ENCODE results near the gene TPRG1L.

DNA sequence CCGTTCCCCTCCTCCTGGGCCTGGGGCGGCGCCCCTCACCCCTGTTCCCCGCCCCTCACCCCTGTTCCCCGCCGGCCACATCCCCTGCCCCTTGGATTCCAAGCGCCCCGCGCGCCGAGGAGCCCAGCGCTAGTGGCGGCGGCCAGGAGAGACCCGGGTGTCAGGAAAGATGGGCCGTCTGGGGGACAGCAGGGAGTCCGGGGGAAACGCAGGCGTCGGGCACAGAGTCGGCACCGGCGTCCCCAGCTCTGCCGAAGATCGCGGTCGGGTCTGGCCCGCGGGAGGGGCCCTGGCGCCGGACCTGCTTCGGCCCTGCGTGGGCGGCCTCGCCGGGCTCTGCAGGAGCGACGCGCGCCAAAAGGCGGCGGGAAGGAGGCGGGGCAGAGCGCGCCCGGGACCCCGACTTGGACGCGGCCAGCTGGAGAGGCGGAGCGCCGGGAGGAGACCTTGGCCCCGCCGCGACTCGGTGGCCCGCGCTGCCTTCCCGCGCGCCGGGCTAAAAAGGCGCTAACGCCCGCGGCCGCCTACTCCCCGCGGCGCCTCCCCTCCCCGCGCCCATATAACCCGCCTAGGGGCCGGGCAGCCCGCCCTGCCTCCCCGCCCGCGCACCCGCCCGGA, 27.2 kb downstream of the TPRG1L start, which contains the start of gene TP73:
- TF ChIP-seq, protein P1, sequence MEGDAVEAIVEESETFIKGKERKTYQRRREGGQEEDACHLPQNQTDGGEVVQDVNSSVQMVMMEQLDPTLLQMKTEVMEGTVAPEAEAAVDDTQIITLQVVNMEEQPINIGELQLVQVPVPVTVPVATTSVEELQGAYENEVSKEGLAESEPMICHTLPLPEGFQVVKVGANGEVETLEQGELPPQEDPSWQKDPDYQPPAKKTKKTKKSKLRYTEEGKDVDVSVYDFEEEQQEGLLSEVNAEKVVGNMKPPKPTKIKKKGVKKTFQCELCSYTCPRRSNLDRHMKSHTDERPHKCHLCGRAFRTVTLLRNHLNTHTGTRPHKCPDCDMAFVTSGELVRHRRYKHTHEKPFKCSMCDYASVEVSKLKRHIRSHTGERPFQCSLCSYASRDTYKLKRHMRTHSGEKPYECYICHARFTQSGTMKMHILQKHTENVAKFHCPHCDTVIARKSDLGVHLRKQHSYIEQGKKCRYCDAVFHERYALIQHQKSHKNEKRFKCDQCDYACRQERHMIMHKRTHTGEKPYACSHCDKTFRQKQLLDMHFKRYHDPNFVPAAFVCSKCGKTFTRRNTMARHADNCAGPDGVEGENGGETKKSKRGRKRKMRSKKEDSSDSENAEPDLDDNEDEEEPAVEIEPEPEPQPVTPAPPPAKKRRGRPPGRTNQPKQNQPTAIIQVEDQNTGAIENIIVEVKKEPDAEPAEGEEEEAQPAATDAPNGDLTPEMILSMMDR (IDR thresholded peaks at IDR 0.05): no peak
- TF ChIP-seq POLR2AphosphoS5 (IDR thresholded peaks at IDR 0.05): no peak
- TF ChIP-seq EP300 (IDR thresholded peaks at IDR 0.05): no peak

Measured in upper lobe of left lung (tissue), 4 donors.